ENCODE measurements around the gene LBHD1.
A peak's percentile ranks its signal among the peaks of the same experiment; 100 is the strongest.
"Not testable (repeated sequence)": the region's sequence is repeated elsewhere in the genome, so short reads cannot be mapped to it uniquely, and the experiment has no call there.

The LBHD1 gene

GRCh38 chr11:62693624-62694023, 21.6 kb upstream of the LBHD1 start:
- not testable (repeated sequence) for DNase-seq (ENCODE audit: low read depth)

- no peak for DNase-seq (ENCODE audit: low read depth)
Observed at GRCh38 chr11:62689421-62690183, 17.5 kb upstream of the LBHD1 start, which contains the start of gene LRRN4CL. Gene LRRN4CL, minus strand, starts transcription at chr11:62689530. Its CDS starts 1,022 bp downstream, at chr11:62688508.

GRCh38 chr11:62688491-62688890, 16.4 kb upstream of the LBHD1 start:
- DNase-seq (ENCODE audit: low read depth), result no peak

GRCh38 chr11:62687508-62688396, 15.7 kb upstream of the LBHD1 start:
- no peak for DNase-seq (ENCODE audit: low read depth)

GRCh38 chr11:62682518-62682917, 10.5 kb upstream of the LBHD1 start:
- no peak for DNase-seq (ENCODE audit: low read depth)

- DNase-seq (ENCODE audit: low read depth), result no peak
Observed at GRCh38 chr11:62680825-62681240, 8.8 kb upstream of the LBHD1 start.

GRCh38 chr11:62678770-62679696, 7.0 kb upstream of the LBHD1 start, which contains the start of gene UBXN1:
Gene UBXN1, minus strand, starts transcription at chr11:62679073. Its CDS starts 150 bp downstream, at chr11:62678923.
- peak; percentile 55 for DNase-seq (ENCODE audit: low read depth)

GRCh38 chr11:62678433-62678769, 6.3 kb upstream of the LBHD1 start:
- no peak for DNase-seq (ENCODE audit: low read depth)

- no peak for DNase-seq (ENCODE audit: low read depth)
Observed at GRCh38 chr11:62677714-62678113, 5.6 kb upstream of the LBHD1 start.

GRCh38 chr11:62677156-62677555, 5.1 kb upstream of the LBHD1 start:
- no peak for DNase-seq (ENCODE audit: low read depth)

- DNase-seq (ENCODE audit: low read depth), result no peak
Observed at GRCh38 chr11:62676698-62677097, 4.6 kb upstream of the LBHD1 start.

- not testable (repeated sequence) for DNase-seq (ENCODE audit: low read depth)
Observed at GRCh38 chr11:62675415-62675814, 3.3 kb upstream of the LBHD1 start.

- no peak for DNase-seq (ENCODE audit: low read depth)
Observed at GRCh38 chr11:62673196-62673525, 1.1 kb upstream of the LBHD1 start.

GRCh38 chr11:62671236-62671607, 845 bp downstream of the LBHD1 start:
- DNase-seq (ENCODE audit: low read depth), result no peak

- no peak for DNase-seq (ENCODE audit: low read depth)
Observed at GRCh38 chr11:62669420-62670161, 2.5 kb downstream of the LBHD1 start.

- DNase-seq (ENCODE audit: low read depth), result no peak
Observed at GRCh38 chr11:62667460-62667859, 4.6 kb downstream of the LBHD1 start.

- DNase-seq (ENCODE audit: low read depth), result no peak
Observed at GRCh38 chr11:62666259-62666926, 5.7 kb downstream of the LBHD1 start.

GRCh38 chr11:62665599-62666258, 6.3 kb downstream of the LBHD1 start:
- peak; percentile 41 for DNase-seq (ENCODE audit: low read depth)

- DNase-seq (ENCODE audit: low read depth), result peak; percentile 92
Observed at GRCh38 chr11:62665075-62665598, 6.9 kb downstream of the LBHD1 start, which contains the start of the genes C11orf98 and CSKMT. Gene C11orf98, minus strand, starts transcription at chr11:62665210. Its CDS starts 41 bp downstream, at chr11:62665169. Gene CSKMT, plus strand, starts transcription at chr11:62665312. Its CDS starts 568 bp downstream, at chr11:62665880.
